ENCODE measurements around the gene PLD6. TPM values are rescaled to one million over a fixed set of nuclear protein-coding genes. Genes with fewer than 3 reads are reported as not detected.

Gene PLD6
- total RNA-seq, 1 experiment from 2014 or later = 0.09 TPM

DNA sequence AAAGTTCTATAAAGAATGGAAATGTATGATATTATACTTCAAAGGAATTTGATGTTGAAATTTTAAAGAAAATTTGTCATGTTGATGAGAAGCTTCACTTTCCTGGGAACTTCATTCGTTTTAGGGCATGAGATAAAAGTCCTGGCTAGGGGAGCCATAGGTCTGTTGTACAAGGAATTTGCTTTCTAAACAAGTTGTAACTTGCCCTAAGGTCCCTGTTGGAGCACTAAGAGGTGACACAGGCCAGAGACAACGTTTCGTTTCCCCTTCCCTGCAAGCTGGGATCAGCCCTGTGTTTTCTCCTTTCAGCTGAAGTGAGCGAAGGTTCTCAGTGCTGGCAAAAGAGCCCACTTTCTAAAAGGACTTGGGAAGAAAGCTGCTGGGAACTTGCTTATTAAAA lies 16.6 kb downstream of the PLD6 start:
- Histone ChIP-seq H3K4me2 (ENCODE audit: insufficient read depth, insufficient read length, low read length) (no peak overlapping the region), H3K27me3 (ENCODE audit: insufficient read depth, low read length) (no peaks in the 10 kb centered on the region), H3K4me1 (ENCODE audit: insufficient read depth, low read length) (no peaks in the 10 kb centered on the region), H3K18ac (ENCODE audit: insufficient read length, low read depth, low read length) (no peak overlapping the region), H4K20me1 (ENCODE audit: control insufficient read depth, insufficient read depth, insufficient read length) (no peaks in the 10 kb centered on the region), H3T11ph (ENCODE audit: low read length) (no peak overlapping the region), H3K9ac (ENCODE audit: extremely low read depth, insufficient read length, low read length) (no peak overlapping the region), H3K23ac (ENCODE audit: insufficient read length, low read depth, low read length) (no peak overlapping the region), H3K23me2 (ENCODE audit: insufficient read length, low read depth, low read length, poor library complexity, severe bottlenecking) (no peaks in the 10 kb centered on the region), H3K14ac (ENCODE audit: insufficient read depth, low read length) (no peak overlapping the region), H4K91ac (ENCODE audit: insufficient read length, low read depth, low read length) (no peak overlapping the region), H3K79me2 (ENCODE audit: insufficient read depth, low read length) (no peaks in the 10 kb centered on the region), H2AFZ (ENCODE audit: low read length) (no peak overlapping the region), H3K79me1 (ENCODE audit: insufficient read depth, low read depth, low read length, poor library complexity, severe bottlenecking) (no peaks in the 10 kb centered on the region), H2BK15ac (ENCODE audit: low read depth, low read length) (no peak overlapping the region), H3K9me3 (ENCODE audit: control insufficient read depth, low read depth, low read length) (no peaks in the 10 kb centered on the region), H3K56ac (ENCODE audit: insufficient read length, low read depth, low read length) (no peak overlapping the region), H2BK12ac (ENCODE audit: insufficient read length, low read depth, low read length) (no peak overlapping the region), H3K27ac (ENCODE audit: insufficient read length, low read depth, low read length) (no peak overlapping the region), H2BK20ac (ENCODE audit: low read depth, low read length, poor library complexity, severe bottlenecking) (no peak overlapping the region), H4K8ac (replicated peaks; ENCODE audit: insufficient read length, low read depth, low read length) (no peak overlapping the region), H2BK5ac (ENCODE audit: insufficient read length, low read length) (no peak overlapping the region), H2AK5ac (ENCODE audit: insufficient read length, low read length) (no peak overlapping the region), H3K4ac (ENCODE audit: low read depth, low read length) (no peak overlapping the region), H2BK120ac (ENCODE audit: low read depth, low read length, poor library complexity, severe bottlenecking) (no peak overlapping the region), H4K5ac (ENCODE audit: insufficient read length, low read depth, low read length) (no peak overlapping the region)
- Mint-ChIP-seq H3K27me3 (ENCODE audit: low read depth) (no peaks in the 10 kb centered on the region), H3K36me3 (ENCODE audit: insufficient read depth in 1 of 3, low read depth in 3 of 3) (peaks cover 0 to 13% (median 9%) of the 10 kb centered on the region in 3 experiments; a peak in 4 of 7 replicates), H3K9me3 (no peaks in the 10 kb centered on the region), H3K4me3 (no peak overlapping the region), H3K4me1 (peaks cover 6 to 18% of the 10 kb centered on the region in 2 experiments), H3K27ac (peak overlapping the region in 1 of 3 experiments; percentile 49; a peak in 1 of 7 replicates)
- no peak for DNase-seq
- WGBS (ENCODE audit: extremely low coverage, insufficient read length, low lambda C conversion rate) = no CpG with 5 or more reads among the region's 4 CpGs
- TF ChIP-seq, protein P1, sequence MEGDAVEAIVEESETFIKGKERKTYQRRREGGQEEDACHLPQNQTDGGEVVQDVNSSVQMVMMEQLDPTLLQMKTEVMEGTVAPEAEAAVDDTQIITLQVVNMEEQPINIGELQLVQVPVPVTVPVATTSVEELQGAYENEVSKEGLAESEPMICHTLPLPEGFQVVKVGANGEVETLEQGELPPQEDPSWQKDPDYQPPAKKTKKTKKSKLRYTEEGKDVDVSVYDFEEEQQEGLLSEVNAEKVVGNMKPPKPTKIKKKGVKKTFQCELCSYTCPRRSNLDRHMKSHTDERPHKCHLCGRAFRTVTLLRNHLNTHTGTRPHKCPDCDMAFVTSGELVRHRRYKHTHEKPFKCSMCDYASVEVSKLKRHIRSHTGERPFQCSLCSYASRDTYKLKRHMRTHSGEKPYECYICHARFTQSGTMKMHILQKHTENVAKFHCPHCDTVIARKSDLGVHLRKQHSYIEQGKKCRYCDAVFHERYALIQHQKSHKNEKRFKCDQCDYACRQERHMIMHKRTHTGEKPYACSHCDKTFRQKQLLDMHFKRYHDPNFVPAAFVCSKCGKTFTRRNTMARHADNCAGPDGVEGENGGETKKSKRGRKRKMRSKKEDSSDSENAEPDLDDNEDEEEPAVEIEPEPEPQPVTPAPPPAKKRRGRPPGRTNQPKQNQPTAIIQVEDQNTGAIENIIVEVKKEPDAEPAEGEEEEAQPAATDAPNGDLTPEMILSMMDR (conservative IDR thresholded peaks at IDR 0.05) = no peak

Data from H9 (cell line).